HEK293 (cell line): ENCODE results near the gene ADI1.

ENCODE experiments used
- AEBP2 ChIP-seq: fragments of 450-650 bp; formaldehyde crosslinking; IDR thresholded peaks from 2 replicates; pipeline ENCODE4 v1.5.1; 2016; ENCODE audit warnings: missing biosample characterization, missing genetic modification characterization, borderline replicate concordance
- ATF2 ChIP-seq: fragments of 450-650 bp; formaldehyde crosslinking; IDR thresholded peaks from 2 replicates; pipeline ENCODE4 v1.5.1; 2016; ENCODE audit warnings: missing biosample characterization, missing genetic modification characterization, low read depth
- CTCF ChIP-seq: fragments of 450-650 bp; formaldehyde crosslinking; IDR thresholded peaks from 2 replicates; pipeline ENCODE4 v1.5.1; 2016; ENCODE audit warnings: missing biosample characterization, missing genetic modification characterization
- EGR2 ChIP-seq: fragments of 450-650 bp; formaldehyde crosslinking; IDR thresholded peaks from 2 replicates; pipeline ENCODE4 v1.5.1; 2016; ENCODE audit warnings: low read depth, missing biosample characterization, missing genetic modification characterization
- HOXA7 ChIP-seq: sonication (generic); formaldehyde crosslinking; IDR thresholded peaks from 2 replicates; pipeline ENCODE4 v1.8.1; 2022; ENCODE audit warnings: missing genetic modification reagents, borderline replicate concordance
- PRDM1 ChIP-seq: fragments of 450-650 bp; formaldehyde crosslinking; IDR thresholded peaks from 2 replicates; pipeline ENCODE4; 2016; ENCODE audit warnings: missing biosample characterization, missing genetic modification characterization
- ZNF114 ChIP-seq: fragments of 450-650 bp; formaldehyde crosslinking; IDR thresholded peaks from 2 replicates; pipeline ENCODE4 v1.5.0; 2017; ENCODE audit warnings: missing biosample characterization, missing genetic modification characterization
- ZNF157 ChIP-seq: fragments of 450-650 bp; formaldehyde crosslinking; IDR thresholded peaks from 2 replicates; pipeline ENCODE4 v1.5.1; 2016; ENCODE audit warnings: missing biosample characterization, missing genetic modification characterization
- ZNF24 ChIP-seq: fragments of 450-650 bp; formaldehyde crosslinking; IDR thresholded peaks from 2 replicates; pipeline ENCODE4 v1.5.1; 2016; ENCODE audit warnings: missing biosample characterization, missing genetic modification characterization
- ZNF274 ChIP-seq, 2 experiments: fragments of 200-500 bp in 1 of 2; fragments of 450-650 bp in 1 of 2; sonication (Bioruptor generic) in 1 of 2; formaldehyde crosslinking in 1 of 2; IDR thresholded peaks; 2 replicates each; pipeline versions ENCODE4 v1.5.1 to v1.6.1; 2014 to 2016; ENCODE audit warnings: borderline replicate concordance in 1 of 2, inconsistent platforms in 1 of 2, low read length in 1 of 2, missing biosample characterization in 1 of 2, missing genetic modification characterization in 1 of 2
- ZNF350 ChIP-seq: fragments of 450-650 bp; formaldehyde crosslinking; IDR thresholded peaks from 2 replicates; pipeline ENCODE4 v1.5.0; 2017; ENCODE audit warnings: missing biosample characterization, mild to moderate bottlenecking, missing genetic modification characterization
- ZNF416 ChIP-seq: fragments of 450-650 bp; formaldehyde crosslinking; IDR thresholded peaks from 2 replicates; pipeline ENCODE4 v1.5.1; 2016; ENCODE audit warnings: missing biosample characterization, missing genetic modification characterization
- ZNF473 ChIP-seq: fragments of 450-650 bp; formaldehyde crosslinking; IDR thresholded peaks from 2 replicates; pipeline ENCODE4 v1.5.1; 2017; ENCODE audit warnings: missing biosample characterization, missing genetic modification characterization
- ZNF664 ChIP-seq: fragments of 450-650 bp; formaldehyde crosslinking; IDR thresholded peaks from 2 replicates; pipeline ENCODE4 v1.5.1; 2016; ENCODE audit warnings: missing biosample characterization, missing genetic modification characterization

- TF ChIP-seq CTCF (tag by site-specific recombination) = no peak
- no peak for TF ChIP-seq ZNF664 (tag by site-specific recombination)
- no peak for TF ChIP-seq ATF2 (tag by site-specific recombination)
- TF ChIP-seq AEBP2 (tag by site-specific recombination) = no peak
- TF ChIP-seq ZNF350 (tag by site-specific recombination) = no peak
- TF ChIP-seq ZNF274 (IDR thresholded peaks at IDR 0.05; ENCODE audit: low read length) = no peak
- TF ChIP-seq ZNF274 (tag by site-specific recombination; IDR thresholded peaks at IDR 0.05; ENCODE audit: borderline replicate concordance) = no peak
- TF ChIP-seq ZNF114 (tag by site-specific recombination) = no peak
- no peak for TF ChIP-seq EGR2 (tag by site-specific recombination)
- no peak for TF ChIP-seq ZNF416 (tag by site-specific recombination)
- no peak for TF ChIP-seq ZNF473 (tag by site-specific recombination)
- no peak for TF ChIP-seq ZNF157 (tag by site-specific recombination)
- TF ChIP-seq PRDM1 (tag by site-specific recombination) = no peak
- no peak for TF ChIP-seq HOXA7 (CRISPR knock-in tag)
- TF ChIP-seq ZNF24 (tag by site-specific recombination) = no peak
Observed at GRCh38 chr2:3465844-3466481, 53.4 kb downstream of the ADI1 start.
